ENCODE measurements around the gene ITIH6.

The ITIH6 gene

GRCh38 chrX:54817220-54817820 lies 19.3 kb upstream of the ITIH6 start:
- TF ChIP-seq CTCF (IDR thresholded peaks at IDR 0.05; ENCODE audit: insufficient read depth, low read depth, low read length, missing control alignments): no peak
- H3K4me3 ChIP-seq (ENCODE audit: low read depth, low read length): no peak overlapping the region
- DNase-seq (ENCODE audit: low read depth): no peak

DNA sequence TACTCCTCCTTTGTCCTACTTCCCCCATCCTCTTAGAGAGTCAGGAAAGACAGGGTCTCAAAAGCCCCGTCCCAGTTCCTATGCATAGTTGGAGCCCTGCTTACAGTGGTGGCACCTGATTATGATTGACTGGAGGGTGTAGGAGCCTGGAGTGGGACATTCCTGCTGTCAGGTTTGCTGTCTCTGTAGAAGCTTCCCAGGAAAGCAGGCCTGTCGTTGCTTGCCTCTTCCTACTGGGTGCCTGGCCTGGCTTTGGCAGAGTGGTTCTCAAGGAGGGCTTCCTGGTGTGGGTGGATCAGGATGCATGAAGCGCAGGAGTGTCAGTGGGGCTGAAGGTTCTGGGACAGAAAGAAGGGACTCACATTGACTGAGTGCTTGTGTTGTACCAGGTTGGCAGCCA lies 14.3 kb upstream of the ITIH6 start:
- no peak for TF ChIP-seq CTCF (IDR thresholded peaks at IDR 0.05; ENCODE audit: insufficient read depth, low read depth, low read length, missing control alignments)
- no peak for DNase-seq (ENCODE audit: low read depth)
- no peak overlapping the region for H3K4me3 ChIP-seq (ENCODE audit: low read depth, low read length)

DNA sequence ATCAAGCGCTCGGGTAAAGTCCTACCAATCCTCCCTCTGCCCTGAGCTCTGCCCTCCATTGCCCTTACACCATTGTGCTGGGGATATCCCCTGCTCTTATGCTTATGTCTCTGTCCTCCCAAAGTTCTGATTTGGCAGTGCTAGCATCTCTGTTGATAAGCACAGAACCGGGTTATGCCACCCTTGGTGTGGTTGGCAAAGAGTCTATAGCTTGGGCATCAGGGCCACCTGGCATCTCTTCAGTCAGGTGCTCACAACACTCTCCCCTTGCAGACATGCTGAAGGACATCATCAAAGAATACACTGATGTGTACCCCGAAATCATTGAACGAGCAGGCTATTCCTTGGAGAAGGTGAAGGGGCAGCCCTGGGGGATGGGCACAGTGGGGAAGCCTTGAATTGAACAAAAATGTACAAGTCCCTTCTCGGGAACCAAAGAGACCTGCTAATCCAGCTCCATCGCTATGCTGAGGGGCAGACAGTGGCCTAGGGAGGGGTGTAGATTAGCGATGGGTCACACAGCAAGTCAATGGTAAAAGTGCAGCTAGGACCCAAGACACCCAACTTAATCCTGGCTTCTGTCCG lies 13.3 kb upstream of the ITIH6 start:
- TF ChIP-seq CTCF (IDR thresholded peaks at IDR 0.05; ENCODE audit: insufficient read depth, low read depth, low read length, missing control alignments): no peak
- H3K4me3 ChIP-seq (ENCODE audit: low read depth, low read length): no peak overlapping the region
- no peak for DNase-seq (ENCODE audit: low read depth)

DNA sequence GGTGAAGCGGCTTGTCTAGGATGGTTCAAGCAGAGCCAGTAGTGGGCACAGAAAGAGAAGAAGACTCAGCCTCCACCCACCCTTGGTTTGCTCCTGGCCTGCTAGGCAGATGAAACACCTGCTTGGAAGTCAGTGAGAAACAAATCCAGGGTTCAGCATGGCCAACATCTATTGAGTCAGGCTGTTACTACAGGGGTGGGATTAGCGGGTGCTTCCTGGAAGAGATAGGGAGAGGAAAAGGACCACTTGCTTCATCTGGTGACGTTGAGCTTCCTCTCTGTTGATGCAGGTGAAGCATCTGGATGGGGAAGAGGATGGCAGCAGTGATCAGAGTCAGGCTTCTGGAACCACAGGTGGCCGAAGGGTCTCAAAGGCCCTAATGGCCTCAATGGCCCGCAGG lies 12.5 kb upstream of the ITIH6 start:
- H3K4me3 ChIP-seq (ENCODE audit: low read depth, low read length): no peak overlapping the region
- no peak for DNase-seq (ENCODE audit: low read depth)
- TF ChIP-seq CTCF (IDR thresholded peaks at IDR 0.05; ENCODE audit: insufficient read depth, low read depth, low read length, missing control alignments): no peak

DNA sequence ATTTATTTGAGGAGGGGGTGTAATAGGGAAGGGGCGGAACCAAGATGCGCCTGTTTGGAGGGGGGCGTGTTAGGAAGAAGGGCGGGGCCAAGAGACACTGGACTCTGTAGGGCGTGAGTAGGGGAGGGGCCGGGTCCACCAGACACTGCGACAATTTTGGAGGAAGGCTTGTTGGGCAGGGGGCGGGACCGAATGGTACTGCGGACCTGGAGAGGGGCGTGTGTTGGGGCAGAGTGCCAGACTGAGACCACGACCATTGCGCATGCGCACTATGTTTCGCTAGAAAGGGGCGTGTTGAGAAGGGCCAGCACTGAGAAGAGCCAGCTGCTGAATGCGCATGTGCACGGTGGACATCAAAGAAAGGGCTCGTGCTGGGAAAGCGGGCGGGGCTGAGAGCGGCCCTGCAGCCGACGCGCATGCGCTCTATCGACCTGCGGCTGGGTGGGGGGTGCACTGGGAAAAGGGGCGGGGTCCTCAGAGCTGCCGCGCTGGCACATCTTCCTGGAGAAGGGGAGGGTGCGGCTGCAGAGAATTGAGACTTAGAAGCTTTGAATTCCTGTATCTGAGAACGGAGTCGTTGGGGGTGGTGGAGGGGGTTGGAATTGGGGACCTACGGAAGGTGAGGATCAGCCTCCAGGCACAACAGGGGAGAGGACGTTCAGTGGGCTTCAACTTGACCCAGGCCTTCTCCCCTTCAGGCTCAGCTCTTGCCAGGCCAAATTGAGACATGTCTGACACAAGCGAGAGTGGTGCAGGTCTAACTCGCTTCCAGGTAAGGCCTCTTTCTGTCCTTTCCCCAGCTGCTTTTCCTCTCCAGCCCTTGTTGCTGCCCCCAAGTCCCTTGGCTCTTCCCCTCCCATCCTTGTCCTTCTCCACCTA lies 10.8 kb upstream of the ITIH6 start:
- peak; percentile 97 for DNase-seq (ENCODE audit: low read depth)
- peak overlapping the region; percentile 90 for H3K4me3 ChIP-seq (ENCODE audit: low read depth, low read length)
- no peak for TF ChIP-seq CTCF (IDR thresholded peaks at IDR 0.05; ENCODE audit: insufficient read depth, low read depth, low read length, missing control alignments)

- peak overlapping the region; percentile 90 for H3K4me3 ChIP-seq (ENCODE audit: low read depth, low read length)
- no peak for TF ChIP-seq CTCF (IDR thresholded peaks at IDR 0.05; ENCODE audit: insufficient read depth, low read depth, low read length, missing control alignments)
- no peak for DNase-seq (ENCODE audit: low read depth)
Observed at GRCh38 chrX:54808109-54808604, 10.1 kb upstream of the ITIH6 start.
